ENCODE measurements around the gene ATP13A4. TPM values are rescaled to one million over a fixed set of nuclear protein-coding genes. Genes with fewer than 3 reads are reported as not detected.

ATP13A4 gene
- total RNA-seq, 1 donor from 2014 or later = 47.2 TPM

GRCh38 chr3:193496658-193497057 lies 58.0 kb downstream of the ATP13A4 start:
- no peak for DNase-seq (ENCODE audit: low spot score)

DNA sequence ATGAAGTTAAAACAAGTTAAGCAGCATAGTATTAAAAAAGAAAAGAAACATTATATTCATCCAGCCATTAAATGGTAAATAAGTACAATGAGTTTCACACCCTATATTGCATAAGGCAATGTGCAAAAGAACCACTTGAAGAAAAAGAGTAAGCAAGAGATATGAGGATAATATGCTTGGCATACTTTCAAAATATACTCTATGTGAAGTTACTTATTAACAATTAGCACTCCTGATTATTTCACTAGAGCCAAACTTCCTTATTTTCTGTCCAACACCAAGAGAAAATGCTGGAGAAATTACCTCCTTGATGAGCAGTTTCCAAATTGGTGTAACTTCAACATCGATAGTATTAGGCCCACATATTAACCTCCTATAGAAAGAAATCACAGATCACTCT lies 63.7 kb downstream of the ATP13A4 start:
- DNase-seq (ENCODE audit: low spot score) = no peak

DNA sequence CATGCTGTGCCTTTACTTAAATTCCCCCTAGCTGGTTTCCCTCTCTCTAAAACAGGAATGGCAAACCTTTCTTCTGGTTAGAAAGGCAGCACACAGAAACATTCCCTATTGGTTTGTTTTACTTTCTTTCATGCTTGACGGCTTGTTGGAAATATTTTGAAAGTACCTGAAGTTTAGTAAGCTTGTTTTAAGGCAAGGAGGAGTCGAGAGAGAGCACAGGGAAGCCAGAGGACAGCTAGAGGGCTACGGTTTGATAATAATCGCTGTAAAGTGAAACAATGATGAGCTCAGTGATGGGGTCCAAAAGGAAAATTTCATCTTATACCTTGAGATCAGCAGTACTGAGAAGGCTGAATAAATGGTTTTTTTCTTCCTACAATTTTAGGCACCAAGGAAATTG lies 64.1 kb downstream of the ATP13A4 start:
- no peak for DNase-seq (ENCODE audit: low spot score)

- no peak for DNase-seq (ENCODE audit: low spot score)
Observed at GRCh38 chr3:193489949-193490348, 64.7 kb downstream of the ATP13A4 start.

DNA sequence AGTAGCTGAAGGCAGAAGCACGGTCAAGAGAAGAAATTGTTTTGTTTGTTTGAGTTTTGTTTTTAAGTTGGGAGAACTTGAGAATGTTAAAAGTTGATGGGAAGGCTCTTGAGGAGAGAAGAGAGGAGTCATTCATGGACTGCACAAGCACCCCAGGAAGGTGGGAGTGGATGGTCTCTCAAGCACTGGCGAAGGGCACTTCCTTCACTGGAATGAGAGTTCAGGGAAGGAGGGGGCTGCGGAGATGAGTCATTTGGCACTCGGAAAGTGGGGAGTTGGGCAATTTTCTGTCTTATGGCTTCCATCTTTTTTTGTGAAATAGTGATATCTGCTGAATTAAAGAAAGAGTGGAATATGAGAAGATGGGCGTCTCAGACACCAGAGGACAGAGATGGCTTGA lies 66.0 kb downstream of the ATP13A4 start:
- DNase-seq (ENCODE audit: low spot score) = no peak

GRCh38 chr3:193483988-193484539 lies 70.6 kb downstream of the ATP13A4 start:
- DNase-seq (ENCODE audit: low spot score) = no peak

DNA sequence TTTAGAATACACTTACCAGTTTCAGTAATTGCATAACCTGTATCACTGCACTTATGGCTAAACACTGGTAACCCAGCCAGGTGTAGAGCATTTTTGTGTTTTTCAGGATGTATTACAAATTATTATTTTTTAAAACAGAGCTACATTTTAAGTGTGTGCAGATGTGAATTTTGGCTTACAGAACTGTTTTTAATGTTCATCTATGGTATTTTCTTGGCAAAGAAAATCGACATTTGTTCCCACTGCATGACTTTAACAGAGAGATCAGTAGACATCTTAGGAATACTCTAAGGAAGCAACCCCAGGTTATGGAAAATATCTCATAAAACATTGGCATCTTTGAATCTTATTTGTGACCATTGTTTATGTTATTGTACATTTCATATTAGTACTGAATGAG lies 73.3 kb downstream of the ATP13A4 start:
- no peak for DNase-seq (ENCODE audit: low spot score)

- no peak for DNase-seq (ENCODE audit: low spot score)
Observed at GRCh38 chr3:193474446-193474845, 80.2 kb downstream of the ATP13A4 start.

- DNase-seq (ENCODE audit: low spot score) = no peak
Observed at GRCh38 chr3:193470710-193471109, 84.0 kb downstream of the ATP13A4 start.

DNA sequence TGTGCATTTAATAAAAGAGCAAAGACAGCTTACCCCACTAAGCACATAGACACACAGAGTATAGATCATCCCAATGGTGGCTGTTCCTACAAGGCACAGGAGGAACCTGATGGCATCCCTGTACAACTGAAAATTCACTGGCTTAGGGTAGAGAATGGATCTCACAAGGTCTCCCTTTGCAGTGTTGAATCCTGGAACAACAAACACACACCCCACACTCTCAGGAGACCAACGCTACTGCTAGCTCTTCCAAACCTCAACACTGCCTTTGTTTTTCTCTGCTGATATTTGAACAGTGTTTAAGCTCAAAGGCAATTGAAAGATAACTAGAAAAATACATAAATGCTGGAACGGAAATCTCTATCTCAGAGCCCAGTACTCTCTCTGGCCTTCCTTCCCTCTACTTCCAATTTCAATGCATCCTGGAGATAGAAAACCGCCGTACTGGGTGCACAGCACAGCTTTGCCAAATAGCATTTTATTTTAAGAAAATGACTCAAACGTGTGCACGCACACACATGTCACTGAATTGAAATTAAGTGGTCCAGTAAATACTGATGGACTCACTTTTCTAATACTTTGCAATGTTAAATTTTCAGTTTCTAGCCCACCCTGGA lies 88.6 kb downstream of the ATP13A4 start:
- no peak for DNase-seq (ENCODE audit: low spot score)

DNA sequence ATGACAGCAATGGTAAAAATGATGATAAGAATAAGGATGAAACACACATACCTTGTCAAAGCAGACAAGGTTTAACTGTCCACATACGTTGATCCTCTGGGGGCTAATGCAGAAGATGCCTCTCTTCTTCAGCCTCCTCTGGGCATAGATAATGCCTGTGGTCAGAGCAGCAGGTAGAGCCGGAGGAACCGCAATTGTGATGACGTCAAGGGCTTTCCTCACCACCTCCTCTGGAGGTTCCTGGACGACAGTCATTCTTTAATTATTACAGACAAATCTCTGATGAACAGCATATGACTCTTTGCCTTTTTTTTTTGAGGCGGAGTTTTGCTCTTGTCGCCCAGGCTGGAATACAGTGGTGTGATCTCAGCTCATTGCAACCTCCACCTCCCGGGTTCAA lies 89.8 kb downstream of the ATP13A4 start:
- no peak for DNase-seq (ENCODE audit: low spot score)

GRCh38 chr3:193457526-193457925 lies 97.2 kb downstream of the ATP13A4 start:
- DNase-seq (ENCODE audit: low spot score) = no peak

DNA sequence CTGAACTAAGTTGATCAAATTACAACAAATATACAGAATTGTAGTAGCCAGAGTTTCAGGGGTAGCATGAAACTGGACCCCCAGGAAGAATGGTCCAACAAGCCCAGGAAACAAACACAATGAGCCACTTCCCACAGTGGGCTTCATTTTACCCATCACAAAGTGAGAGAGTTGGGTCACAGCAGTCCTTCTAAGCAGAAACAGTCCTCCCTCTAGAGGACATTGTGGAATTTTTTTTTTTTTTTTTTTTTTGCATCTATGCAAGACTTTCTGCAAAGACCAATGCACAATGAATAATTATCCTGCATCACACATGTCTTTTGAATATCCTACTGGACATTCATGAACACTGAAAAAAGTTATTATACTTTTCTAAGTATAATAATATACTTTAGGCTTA lies 102.4 kb downstream of the ATP13A4 start:
- no peak for DNase-seq (ENCODE audit: low spot score)

GRCh38 chr3:193451902-193452301 lies 102.8 kb downstream of the ATP13A4 start:
- no peak for DNase-seq (ENCODE audit: low spot score)

GRCh38 chr3:193446965-193447602 lies 107.6 kb downstream of the ATP13A4 start:
- DNase-seq (ENCODE audit: low spot score) = no peak

GRCh38 chr3:193439423-193439822 lies 115.3 kb downstream of the ATP13A4 start:
- no peak for DNase-seq (ENCODE audit: low spot score)

GRCh38 chr3:193418576-193419373 lies 135.9 kb downstream of the ATP13A4 start:
- DNase-seq (ENCODE audit: low spot score) = no peak

DNA sequence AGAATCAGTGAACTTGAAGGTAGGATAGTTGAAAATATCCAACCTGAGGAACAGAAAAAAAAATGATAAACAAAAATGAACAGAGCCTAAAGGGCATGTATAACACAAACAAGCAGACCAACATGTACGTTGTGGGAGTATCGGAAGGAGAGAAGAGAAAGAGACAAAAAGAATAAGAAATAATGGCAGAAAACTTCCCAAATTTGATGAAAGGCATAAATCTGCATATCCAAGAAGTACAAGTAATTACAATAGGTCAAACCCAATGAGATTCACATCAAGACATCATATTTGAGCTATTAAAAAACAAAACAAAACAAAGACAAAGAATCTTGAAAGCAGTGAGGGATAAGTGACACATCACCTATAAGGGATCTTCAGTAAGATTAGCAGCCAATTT lies 138.1 kb downstream of the ATP13A4 start:
- no peak for DNase-seq (ENCODE audit: low spot score)

DNA sequence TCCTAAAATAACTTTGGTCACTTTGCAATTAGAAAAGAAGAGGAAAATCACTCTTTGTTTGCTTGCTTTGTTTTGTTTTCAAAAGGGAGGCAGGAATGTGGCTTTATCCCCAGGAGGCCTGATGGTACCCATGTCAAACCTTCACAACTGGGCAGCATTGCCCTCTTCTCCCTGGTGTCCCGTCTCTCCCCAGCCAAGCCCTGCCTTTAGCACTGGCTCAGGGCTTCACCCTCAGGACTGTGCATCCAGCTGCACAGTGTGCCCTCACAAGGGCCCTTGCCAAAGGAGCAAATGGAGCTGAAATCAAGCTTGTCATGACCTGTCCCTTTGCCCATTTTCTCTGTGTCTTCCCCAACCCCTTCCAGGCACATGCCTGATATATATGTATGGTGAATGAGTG lies 147.0 kb downstream of the ATP13A4 start:
- DNase-seq (ENCODE audit: low spot score) = no peak

GRCh38 chr3:193407112-193407511 lies 147.6 kb downstream of the ATP13A4 start:
- DNase-seq (ENCODE audit: low spot score) = no peak

DNA sequence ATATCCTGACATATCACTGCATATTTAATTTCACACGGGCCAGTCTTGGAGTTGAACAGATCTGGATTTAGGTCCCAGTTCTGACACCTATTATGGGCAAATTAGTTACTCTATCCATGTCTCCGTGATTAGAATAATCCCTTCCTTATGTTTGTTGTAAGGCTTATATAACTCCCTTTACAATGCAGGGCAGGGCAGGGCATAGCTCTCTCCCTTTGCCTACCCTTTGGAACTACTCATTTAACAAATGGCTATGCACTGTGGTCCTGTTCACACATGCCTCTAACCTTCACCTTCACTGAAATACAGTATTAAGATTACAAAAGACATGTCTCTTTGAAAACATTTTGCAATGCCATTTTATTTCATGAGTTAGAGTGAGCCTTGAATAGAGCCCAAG lies 151.4 kb downstream of the ATP13A4 start:
- DNase-seq (ENCODE audit: low spot score) = no peak

DNA sequence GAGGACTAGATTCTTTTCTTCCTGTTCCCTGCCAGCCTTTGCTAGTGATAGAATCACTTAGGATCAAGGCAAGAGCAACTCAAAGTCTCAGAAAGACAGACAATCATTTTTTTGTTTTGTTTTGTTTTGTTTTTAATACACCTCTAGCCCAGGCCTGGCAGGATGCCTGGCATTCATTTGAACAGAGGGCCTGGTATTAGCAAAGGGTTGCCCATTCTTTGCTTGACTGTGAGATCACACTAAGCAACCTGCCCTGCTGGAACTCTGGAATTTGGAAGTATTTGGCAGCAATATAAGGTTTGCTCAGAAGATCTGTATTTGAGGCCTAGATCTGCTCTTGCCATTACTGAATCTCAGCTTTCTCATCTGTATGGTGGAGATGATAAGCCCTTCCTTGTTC lies 154.4 kb downstream of the ATP13A4 start:
- no peak for DNase-seq (ENCODE audit: low spot score)
